Brain microvascular endothelial cell (primary cell): ENCODE measurements around the gene SFXN1.

Experiments
- DNase-seq: peaks from one replicate; pipeline ENCODE4 v3.0.0-alpha.2; 2020
- H3K27ac ChIP-seq: fragments of 250-450 bp; sonication (Bioruptor Pico); 2 replicates; pipeline ENCODE4 v1.5.1; 2020; ENCODE audit warnings: mild to moderate bottlenecking, moderate library complexity
- H3K27me3 ChIP-seq: fragments of 250-450 bp; sonication (Bioruptor Pico); replicated peaks from 2 replicates; pipeline ENCODE4 v1.5.1; 2020; ENCODE audit warnings: mild to moderate bottlenecking
- H3K36me3 ChIP-seq: fragments of 250-450 bp; sonication (Bioruptor Pico); replicated peaks from 2 replicates; pipeline ENCODE4 v1.5.1; 2020; ENCODE audit warnings: mild to moderate bottlenecking
- H3K4me3 ChIP-seq: 2 replicates; pipeline ENCODE4 v1.5.1; 2011; ENCODE audit warnings: low read depth, mild to moderate bottlenecking, control low read depth, low read length, moderate library complexity
- in situ Hi-C: cut with HindIII; loops from 2 replicates; pipeline ENCODE4 v1.10.0; 2017; ENCODE audit warnings: low sequenced_read_pairs, low pct_ligation_motif_present
- TF ChIP-seq, protein P1 (sequence below): IDR thresholded peaks from 2 replicates; pipeline ENCODE4 v1.5.1; 2011; ENCODE audit warnings: low read depth, mild to moderate bottlenecking, moderate library complexity, low read length, control low read depth, inconsistent platforms; ENCODE audit errors: missing control alignments

The SFXN1 gene

GRCh38 chr5:175478384-175479124, at the start of gene SFXN1:
Gene SFXN1, plus strand, starts transcription at chr5:175478560. Its CDS starts 13,544 bp downstream, at chr5:175492104.
- Histone ChIP-seq H3K27ac (peak within 1 kb of the TSS; percentile 37), H3K27me3 (no peaks in the 10 kb centered on the region), H3K36me3 (no peaks in the 10 kb centered on the region), H3K4me3 (peak within 1 kb of the TSS; percentile 85)
- TF ChIP-seq, protein P1, sequence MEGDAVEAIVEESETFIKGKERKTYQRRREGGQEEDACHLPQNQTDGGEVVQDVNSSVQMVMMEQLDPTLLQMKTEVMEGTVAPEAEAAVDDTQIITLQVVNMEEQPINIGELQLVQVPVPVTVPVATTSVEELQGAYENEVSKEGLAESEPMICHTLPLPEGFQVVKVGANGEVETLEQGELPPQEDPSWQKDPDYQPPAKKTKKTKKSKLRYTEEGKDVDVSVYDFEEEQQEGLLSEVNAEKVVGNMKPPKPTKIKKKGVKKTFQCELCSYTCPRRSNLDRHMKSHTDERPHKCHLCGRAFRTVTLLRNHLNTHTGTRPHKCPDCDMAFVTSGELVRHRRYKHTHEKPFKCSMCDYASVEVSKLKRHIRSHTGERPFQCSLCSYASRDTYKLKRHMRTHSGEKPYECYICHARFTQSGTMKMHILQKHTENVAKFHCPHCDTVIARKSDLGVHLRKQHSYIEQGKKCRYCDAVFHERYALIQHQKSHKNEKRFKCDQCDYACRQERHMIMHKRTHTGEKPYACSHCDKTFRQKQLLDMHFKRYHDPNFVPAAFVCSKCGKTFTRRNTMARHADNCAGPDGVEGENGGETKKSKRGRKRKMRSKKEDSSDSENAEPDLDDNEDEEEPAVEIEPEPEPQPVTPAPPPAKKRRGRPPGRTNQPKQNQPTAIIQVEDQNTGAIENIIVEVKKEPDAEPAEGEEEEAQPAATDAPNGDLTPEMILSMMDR = no peak
- peak; percentile 38 for DNase-seq
- in situ Hi-C loops = no loop called here

- in situ Hi-C loops = no loop called here
- Histone ChIP-seq H3K4me3 (no peak overlapping the region), H3K27me3 (no peaks in the 10 kb centered on the region), H3K27ac (no peak overlapping the region), H3K36me3 (no peaks in the 10 kb centered on the region)
- TF ChIP-seq, protein P1 = no peak
- DNase-seq = no peak
Measured at GRCh38 chr5:175434800-175435199, 43.6 kb upstream of the SFXN1 start.

DNA sequence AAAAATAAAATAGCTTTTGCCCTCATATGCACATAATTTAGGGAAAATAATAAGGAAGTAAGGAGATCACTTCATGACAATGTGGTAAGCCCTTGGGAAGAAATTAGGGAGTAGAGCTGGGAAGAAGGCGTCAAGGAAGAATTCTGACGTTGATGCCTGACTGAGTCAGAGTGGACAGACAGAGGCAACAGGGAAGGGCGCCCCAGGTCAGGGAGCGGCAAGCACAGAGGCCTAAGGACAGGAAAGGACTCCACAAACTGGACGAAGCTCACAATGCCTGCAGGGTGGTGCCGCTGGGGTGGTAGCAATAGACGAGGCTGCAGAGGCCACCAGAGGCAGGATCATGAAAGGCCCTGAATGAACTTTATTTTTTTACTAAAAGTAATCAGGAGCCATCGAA, 42.0 kb upstream of the SFXN1 start:
- Histone ChIP-seq H3K36me3 (no peaks in the 10 kb centered on the region), H3K27me3 (no peaks in the 10 kb centered on the region), H3K27ac (no peak overlapping the region), H3K4me3 (no peak overlapping the region)
- no peak for DNase-seq
- TF ChIP-seq, protein P1 = no peak
- in situ Hi-C loops = no loop called here

DNA sequence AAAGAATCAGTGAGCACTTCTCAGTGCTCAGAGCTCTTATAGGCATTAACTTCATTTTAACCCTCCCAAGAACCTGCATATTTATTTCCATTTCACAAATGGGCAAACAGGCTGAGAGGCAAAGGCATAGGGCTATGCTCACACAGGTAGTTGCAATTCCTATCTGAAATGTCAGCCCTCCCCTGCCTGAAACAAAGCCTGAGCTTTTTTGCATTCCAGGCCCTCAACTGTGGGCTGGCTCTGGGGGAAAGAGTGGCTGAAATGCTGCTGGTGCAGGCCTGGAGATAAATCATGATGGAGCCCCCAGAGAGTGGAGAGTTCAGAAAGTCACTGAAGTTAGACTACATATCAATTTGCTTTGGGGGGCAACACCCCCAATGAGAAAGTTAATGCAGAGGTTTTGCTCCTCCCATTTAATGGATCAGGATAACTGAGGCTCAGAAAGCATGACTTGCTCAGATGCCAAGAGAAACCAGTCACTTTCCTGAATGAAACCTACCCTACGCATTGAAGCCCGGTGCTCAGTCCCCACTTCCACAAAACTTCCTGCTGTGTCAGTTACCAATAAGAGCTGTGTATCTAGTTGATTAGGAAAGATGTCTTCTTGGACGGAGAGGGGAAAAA, 40.0 kb upstream of the SFXN1 start:
- Histone ChIP-seq H3K27me3 (peaks cover 8% of the 10 kb centered on the region), H3K4me3 (no peak overlapping the region), H3K36me3 (no peaks in the 10 kb centered on the region), H3K27ac (no peak overlapping the region)
- in situ Hi-C loops = no loop called here
- no peak for DNase-seq
- TF ChIP-seq, protein P1 = no peak

- Histone ChIP-seq H3K36me3 (no peaks in the 10 kb centered on the region), H3K27me3 (peaks cover 32% of the 10 kb centered on the region), H3K4me3 (no peak overlapping the region), H3K27ac (no peak overlapping the region)
- DNase-seq = no peak
- in situ Hi-C loops = no loop called here
- TF ChIP-seq, protein P1 = no peak
Measured at GRCh38 chr5:175443514-175444059, 34.8 kb upstream of the SFXN1 start.
